ENCODE results near the gene ZNF677.
A peak's percentile ranks its signal among the peaks of the same experiment; 100 is the strongest.

GRCh38 chr19:53192771-53193534 lies 61.7 kb downstream of the ZNF677 start, which contains the start of gene ZNF665:
- TF ChIP-seq CTCF (IDR thresholded peaks at IDR 0.05) (no peak), POLR2A (IDR thresholded peaks at IDR 0.05) (peak in 1 of 2 donors; percentile 73)

Data from adrenal gland (tissue), 5 donors.